NCI-H82 treated with DMSO at 0.1 percent for 48 hours (cell line): ENCODE measurements around the gene CLEC16A.
"Not testable (repeated sequence)": the region's sequence is repeated elsewhere in the genome, so short reads cannot be mapped to it uniquely, and the experiment has no call there.

ENCODE experiments used
- DNase-seq: peaks from one replicate; lab custom pipeline; 2025; ENCODE audit not compliant: unreplicated experiment; lab: John Stamatoyannopoulos, UW

Gene CLEC16A

GRCh38 chr16:10923146-10923649 is 21.2 kb upstream of the CLEC16A start:
- no peak for DNase-seq

- no peak for DNase-seq
Measured at GRCh38 chr16:10923650-10924214, 20.6 kb upstream of the CLEC16A start.

GRCh38 chr16:10925285-10925684 is 19.1 kb upstream of the CLEC16A start:
- not testable (repeated sequence) for DNase-seq

- DNase-seq, result no peak
Measured at GRCh38 chr16:10926094-10926493, 18.3 kb upstream of the CLEC16A start.

GRCh38 chr16:10926867-10927266 is 17.5 kb upstream of the CLEC16A start:
- DNase-seq, result no peak

GRCh38 chr16:10927497-10928112 is 16.8 kb upstream of the CLEC16A start:
- DNase-seq, result no peak

GRCh38 chr16:10929097-10929496 is 15.3 kb upstream of the CLEC16A start:
- DNase-seq, result not testable (repeated sequence)

- no peak for DNase-seq
Measured at GRCh38 chr16:10929853-10930754, 14.3 kb upstream of the CLEC16A start.

- DNase-seq, result no peak
Measured at GRCh38 chr16:10930755-10931093, 13.6 kb upstream of the CLEC16A start.

GRCh38 chr16:10931134-10931533 is 13.2 kb upstream of the CLEC16A start:
- no peak for DNase-seq

GRCh38 chr16:10931977-10932632 is 12.3 kb upstream of the CLEC16A start:
- no peak for DNase-seq

GRCh38 chr16:10932959-10933710 is 11.2 kb upstream of the CLEC16A start:
- DNase-seq, result no peak

GRCh38 chr16:10933865-10934264 is 10.5 kb upstream of the CLEC16A start:
- no peak for DNase-seq

GRCh38 chr16:10934325-10935107 is 9.8 kb upstream of the CLEC16A start:
- no peak for DNase-seq

GRCh38 chr16:10935226-10935915 is 9.0 kb upstream of the CLEC16A start:
- DNase-seq, result no peak

- DNase-seq, result no peak
Measured at GRCh38 chr16:10936272-10936984, 7.9 kb upstream of the CLEC16A start.

GRCh38 chr16:10937068-10937859 is 7.1 kb upstream of the CLEC16A start:
- DNase-seq, result no peak

GRCh38 chr16:10938321-10938720 is 6.0 kb upstream of the CLEC16A start:
- no peak for DNase-seq
